Measurements from ENCODE around the gene PDLIM5.
"Not testable (repeated sequence)": the region's sequence is repeated elsewhere in the genome, so short reads cannot be mapped to it uniquely, and the experiment has no call there.

The PDLIM5 gene

DNA sequence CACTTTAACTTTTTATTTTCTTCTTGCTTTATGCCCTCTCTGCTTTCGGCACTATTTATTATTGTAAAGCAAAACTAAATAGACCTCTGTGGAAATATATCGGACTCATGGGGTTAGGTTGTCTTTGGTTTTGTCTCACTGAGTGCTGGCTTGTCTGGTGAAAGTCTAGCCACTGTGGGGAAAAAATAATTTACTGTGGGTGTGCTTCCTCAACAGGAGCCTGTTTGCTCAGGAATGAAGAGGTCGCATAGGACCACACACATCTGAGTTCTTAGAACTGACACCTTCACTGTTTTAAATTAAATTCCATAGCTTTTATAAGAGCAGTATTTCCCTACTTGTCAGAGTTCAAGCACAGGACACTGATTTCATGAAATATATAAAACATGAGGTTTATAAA lies 203.0 kb downstream of the PDLIM5 start:
- no peak for DNase-seq

DNA sequence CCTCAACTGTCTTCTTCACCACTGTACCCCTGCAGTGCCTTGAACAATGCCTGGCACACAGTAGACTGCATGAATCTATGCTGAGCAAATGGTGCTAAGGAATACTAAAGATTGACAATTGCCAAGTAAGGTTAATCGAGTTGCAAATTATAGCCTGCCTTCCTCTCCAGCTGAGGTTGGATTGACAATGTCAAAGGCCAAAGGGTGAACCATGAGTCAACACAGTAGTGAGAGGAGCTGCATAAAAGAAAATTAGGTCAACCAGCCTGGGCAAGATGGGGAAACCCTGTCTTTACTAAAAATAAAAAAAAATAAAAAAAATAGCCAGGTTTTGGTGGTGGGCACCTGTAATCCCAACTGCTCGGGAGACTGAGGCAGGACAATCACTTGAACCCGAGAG lies 208.9 kb downstream of the PDLIM5 start:
- DNase-seq: no peak

DNA sequence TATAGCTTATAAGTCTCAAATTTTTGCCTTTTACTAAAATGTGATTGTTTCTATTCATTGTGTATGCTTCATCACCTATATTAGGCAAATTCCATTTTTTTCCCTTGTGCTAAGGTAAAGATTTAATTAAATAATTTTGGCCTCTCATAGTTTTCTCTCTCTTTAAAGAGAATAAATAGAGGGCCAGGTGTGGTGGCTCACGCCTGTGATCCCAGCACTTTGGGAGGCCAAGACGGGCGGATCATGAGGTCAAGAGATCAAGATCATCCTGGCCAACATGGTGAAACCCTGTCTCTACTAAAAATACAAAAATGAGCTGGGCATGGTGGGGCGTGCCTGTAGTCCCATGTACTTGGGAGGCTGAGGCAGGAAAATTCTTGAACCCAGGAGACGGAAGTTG lies 213.3 kb downstream of the PDLIM5 start:
- not testable (repeated sequence) for DNase-seq

DNA sequence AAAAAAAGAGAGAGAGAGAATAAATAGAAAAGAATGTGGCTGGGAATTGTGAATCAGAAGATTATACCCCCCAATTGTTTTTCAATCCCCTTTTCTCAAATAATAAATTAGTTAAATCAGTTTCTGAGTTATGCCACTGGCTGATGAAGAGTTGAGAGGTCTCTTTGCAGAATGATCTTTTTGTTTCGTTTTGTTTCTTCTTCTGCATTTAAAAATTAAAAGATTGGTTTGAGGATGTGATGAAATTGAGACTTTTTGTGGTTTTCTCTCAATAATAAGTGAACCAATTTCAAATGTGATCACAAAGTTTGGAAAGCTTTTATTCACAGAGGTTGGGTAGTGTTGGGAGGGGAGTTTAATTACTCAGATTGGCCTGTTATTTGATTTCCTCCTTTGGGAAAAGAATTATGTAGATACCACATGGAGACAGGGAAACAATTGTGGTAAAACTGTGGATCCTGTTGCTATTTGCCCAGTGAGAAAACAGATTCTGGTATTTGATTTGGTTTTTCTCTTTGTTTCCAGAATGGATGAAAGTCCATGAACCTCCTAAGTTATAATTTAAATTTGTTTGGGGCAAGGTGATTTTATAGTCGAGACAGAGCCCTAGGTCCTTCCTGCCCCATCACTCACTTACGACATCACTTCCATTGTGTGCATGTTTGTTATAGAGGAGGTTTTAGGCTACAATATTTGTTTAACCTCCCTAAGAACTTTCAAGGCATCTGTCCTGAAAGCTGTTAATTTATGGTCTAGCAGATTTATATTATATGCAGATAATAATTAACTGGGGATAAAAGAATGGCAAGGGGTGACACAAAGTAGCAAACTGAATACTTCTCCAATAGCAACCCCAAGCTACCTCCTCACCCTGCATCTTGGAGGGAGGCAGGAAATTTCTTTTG lies 214.0 kb downstream of the PDLIM5 start:
- no peak for DNase-seq

DNA sequence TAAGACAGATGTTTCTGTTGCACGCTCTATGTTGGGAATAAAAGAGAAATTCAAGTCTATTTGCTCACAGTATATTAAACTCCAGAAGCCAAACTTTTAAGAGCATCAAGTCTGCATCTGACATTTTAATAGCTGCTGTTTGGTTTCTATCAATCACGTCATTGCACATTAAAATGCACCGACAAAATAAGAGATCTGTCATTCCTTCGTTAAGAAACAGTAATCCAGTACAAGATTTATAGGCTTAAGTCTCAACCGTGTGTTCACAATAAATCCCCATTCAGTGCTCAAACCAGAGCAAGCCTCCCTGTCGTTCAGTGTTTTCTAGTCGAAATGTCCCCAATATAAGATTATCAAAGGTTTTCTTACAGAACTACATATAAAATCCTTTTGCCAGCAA lies 217.0 kb downstream of the PDLIM5 start:
- DNase-seq: no peak

DNA sequence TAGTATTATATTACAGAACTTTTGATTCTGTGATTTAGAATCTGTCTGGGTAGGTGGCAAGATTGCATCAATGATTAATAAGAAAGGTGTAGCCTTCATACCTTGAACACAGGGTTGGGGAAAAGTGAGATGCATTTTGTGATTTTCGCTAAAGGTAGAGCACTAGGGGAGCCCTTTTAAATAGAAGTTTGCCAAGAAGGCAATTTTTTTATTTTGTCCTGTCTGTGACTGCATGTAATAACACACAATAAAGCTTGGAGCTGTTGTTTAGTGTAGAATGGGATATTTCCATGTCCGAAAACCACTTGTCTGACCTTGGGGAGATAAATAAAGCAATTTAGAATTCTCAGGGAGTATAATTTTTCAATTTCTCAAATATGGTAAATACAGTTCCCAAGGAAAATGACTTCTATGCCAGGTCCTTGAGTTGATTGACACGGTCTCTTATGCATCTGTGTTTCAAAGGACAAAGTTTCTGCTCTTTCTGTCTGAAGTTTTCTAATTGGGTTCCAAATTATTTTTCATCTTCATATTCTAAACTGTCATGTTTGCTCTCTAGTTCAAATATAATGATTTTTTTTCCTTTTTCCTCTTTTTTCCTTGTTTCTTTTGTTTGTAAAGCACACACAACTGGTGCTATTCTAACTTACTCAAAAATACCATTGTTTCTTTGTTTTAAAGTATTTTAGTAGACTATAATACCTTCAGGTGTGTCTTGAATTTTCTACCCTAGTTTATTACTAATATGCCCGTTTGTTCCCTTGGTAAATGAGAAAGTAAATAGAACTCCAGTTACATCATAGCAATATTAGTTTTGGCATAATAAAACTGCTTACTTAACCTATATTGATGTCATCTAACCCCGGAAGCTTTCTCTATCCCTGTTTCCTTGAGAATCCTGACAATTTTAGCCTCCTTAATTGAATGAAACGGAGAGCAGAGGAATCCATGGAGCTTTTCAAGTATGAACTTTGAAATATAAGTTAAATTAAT lies 218.2 kb downstream of the PDLIM5 start:
- DNase-seq: no peak

DNA sequence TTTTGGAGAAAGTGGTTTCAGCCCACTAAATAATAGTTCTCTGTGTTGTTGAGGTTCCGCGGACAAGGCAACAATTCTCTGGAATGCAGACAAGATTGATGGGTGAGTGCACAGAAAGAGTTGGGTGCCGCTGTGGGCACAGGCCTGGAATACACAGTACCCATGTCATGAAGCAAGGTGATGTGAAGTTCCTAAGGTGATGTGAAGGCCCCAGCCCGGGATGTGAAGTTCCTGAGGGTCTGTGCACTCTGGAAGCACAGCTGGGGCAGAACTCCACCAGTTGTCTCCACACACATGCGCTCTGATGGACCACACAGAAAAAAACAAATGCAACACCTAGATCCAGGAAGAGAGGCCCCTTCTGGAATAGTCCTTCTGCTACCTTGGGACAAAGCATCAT lies 219.4 kb downstream of the PDLIM5 start:
- DNase-seq: no peak

DNA sequence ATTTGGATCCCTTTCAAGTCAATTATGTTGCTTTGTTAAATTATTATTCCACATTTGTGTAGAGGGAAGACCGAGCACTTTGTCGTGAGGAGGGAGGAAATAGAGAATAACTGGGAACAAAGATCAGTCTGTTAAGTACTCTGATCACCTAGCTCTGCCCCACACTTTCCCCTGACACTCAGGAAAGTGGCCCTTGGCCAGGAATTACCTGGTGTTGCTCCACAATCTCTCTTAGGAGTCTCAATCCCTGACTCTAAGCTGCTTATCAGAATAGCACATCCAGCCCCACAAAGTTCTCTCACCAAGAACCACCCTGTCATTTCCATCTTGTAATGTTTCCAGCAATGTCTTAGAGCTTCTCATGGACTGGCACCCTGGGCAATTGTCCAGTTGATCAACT lies 222.2 kb downstream of the PDLIM5 start:
- DNase-seq: no peak

DNA sequence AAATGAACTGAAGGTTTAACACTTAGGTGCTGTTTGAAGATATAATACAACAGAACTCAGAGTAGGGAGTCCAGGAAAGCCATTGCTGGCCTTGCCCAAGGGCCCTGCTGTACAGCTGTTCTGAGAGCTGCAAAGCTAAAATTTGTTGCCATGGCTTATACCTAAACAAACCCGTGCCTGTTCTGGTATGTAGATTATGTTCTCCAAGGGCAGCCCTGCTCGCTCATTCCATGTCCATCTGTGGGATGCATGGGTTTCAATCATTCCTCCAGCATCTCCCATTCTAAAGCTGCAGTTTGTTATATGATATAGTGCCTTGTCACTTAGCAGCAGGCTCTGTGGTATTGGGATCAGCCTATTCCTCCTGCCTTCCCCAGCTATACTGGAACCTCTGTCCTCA lies 225.2 kb downstream of the PDLIM5 start:
- DNase-seq: no peak

DNA sequence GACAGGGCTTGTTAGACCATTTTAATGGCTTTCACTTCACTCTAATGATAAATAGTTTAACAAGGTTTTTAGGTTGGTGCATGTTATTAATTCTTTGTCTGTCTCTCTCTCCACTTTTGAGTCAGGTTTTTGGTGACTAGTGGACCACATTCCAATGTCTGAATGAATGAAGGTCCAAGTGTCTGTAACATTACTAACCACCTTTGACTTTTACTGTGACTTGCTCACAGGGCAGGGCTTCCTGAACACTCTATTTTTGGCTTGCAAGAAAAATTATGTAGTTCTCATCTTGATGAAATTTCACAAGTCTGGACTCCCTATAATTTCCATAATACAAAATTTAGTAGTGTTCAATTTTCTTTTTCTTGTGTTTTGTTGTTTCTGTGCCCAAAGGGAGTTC lies 227.2 kb downstream of the PDLIM5 start:
- no peak for DNase-seq

DNA sequence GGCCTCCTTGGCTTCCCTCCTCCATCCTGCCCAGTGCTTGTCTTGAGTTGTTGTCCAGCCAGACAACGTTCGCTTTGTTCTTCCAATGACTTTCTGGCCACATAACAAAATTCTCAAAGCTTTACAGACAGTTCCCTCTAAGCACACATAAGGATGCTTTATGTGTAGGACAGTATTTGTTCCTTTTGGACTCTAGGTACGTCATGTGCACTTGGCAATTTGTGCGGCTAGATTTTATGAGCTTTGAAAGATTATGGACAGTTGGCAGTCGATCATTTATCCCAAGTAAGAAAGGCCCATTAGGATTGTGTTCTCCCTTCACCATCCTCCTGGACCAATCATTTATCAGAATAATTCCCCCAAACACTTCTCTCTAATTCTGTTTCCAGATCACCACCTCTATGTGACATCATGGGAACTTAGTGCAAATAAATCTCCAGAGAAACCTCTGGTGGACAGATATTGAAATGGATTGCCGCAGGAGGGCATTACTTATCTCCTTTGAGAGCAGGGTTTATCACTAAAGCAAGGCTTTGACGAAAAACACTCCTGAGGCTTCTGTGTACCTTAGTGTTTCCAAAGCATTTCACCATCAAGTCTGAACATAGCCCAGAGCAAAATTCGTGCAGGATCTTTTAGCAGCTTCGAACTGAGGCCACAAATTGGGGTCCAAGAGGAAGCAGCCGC lies 228.6 kb downstream of the PDLIM5 start:
- DNase-seq: no peak

DNA sequence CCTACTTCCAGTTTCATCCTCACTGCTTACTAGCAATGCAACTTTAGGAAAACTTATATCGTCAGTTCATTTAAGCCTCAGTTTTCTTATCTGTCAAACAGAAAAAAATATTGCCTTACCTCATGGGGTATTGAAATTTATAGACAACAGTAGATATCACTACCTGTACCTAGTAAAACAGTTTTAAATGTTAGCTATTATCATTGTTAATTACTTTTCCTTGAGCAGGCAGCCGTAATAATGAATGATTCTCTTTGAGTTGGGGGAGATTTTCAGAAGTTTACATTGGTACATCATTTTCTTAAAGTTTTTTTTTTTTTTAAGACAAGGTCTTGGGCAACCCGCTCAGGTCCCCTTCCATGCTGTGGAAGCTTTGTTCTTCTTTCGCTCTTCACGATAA lies 234.3 kb downstream of the PDLIM5 start:
- no peak for DNase-seq

DNA sequence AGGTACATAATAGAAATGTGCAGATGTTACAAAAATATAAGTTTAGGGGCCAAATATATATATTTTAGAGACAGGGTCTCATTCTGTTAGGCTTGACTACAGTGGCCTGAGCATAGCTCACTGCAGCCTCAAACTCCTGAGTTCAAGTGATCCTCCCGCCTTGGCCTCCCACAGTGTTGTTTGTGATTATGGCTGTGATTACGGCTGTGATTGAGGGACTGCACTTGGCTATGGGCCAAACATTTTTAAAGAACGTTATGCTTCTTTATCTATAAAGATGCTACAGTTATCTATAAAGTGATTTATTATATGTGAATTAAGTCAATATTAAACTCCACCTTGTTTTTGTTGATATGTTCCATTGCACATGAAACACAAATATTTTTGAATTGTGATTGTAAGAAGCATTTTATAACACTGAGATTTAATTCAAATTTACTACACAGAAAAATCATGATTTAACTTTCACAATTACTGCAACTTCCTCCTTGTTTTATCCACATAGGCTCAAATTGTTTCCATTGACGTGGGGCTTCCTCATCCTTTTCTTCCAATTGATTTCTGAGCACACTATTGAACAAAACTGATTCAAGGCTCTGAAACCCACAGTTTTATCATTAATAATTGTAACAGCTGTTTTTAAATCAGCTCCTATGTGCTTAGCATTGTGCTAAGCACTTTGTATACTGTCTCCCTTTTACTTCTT lies 237.6 kb downstream of the PDLIM5 start:
- DNase-seq: no peak

DNA sequence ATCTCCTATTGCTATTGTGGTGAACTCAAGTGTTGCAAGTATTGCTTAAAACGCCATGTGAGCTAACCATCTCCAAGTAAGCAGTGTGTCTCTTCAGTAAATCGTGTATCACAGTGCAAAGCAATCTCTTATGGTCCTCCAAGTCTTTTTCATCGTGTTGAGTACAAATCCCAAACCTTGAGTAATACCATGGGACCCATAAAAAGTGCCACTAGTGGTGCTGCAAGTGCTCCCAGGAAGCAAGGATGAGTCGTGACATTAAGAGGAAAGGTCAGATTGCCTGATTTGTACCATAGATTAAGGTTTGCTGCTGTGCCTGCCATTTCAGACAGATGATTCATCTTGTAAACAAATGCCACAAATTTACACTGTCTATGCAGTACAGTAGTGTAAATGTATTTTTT lies 239.1 kb downstream of the PDLIM5 start:
- peak in 1 of 2 donors; percentile 6 for DNase-seq

DNA sequence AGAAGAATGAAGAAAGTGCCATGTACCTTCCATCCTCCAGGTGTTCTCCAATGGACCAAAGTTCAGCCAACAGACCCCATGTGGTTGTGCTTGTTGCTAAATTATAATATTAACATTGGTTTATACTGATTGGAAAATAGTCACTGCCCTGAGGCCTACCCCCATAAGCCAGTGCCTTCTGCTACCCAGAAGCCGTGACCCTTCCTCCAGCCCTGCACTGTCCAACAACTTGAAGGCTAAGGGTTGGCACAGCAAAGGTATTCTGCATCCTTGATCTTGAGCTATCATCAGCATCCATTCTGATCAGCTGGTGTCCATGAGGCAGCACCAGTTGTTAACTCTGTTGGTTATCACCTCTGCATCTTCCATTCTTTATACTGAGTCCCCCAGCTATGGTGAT lies 239.8 kb downstream of the PDLIM5 start:
- no peak for DNase-seq

DNA sequence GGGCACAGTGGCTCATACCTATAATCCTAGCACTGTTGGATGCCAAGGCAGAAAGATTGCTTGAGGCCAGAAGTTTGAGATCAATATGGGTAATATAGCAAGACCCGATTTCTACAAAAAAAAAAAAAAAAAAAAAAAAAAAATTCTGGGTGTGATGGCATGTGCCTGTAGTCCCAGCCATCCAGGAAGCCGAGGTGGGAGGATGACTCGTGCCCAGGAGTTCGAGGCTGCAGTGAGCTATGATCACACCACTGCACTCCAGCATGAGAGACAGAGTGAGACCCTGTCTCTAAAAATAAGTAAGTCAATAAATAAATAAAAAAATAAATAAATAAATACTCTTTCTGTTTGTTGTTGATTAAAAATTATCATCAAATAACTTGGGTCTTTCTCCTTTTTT lies 243.6 kb downstream of the PDLIM5 start:
- peak; percentile 17 to 26 for DNase-seq

DNA sequence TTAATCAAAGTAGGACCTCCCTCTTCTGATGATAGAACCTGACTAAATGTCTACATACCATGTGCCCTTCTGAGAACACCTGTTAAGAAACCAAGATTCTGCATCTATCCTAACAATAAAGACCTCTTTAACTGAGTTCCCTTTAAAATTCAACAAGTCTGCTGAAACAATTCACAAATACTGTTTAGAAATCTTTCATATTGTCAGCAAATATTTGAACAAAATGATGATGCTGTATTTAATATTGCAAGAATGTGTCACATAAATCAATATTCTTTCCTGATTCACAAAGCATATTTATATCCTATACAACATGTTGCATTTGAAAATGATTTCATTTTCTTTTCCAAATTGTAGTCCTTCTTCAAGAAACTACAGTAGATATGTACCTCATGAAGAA lies 246.4 kb downstream of the PDLIM5 start:
- DNase-seq: no peak

DNA sequence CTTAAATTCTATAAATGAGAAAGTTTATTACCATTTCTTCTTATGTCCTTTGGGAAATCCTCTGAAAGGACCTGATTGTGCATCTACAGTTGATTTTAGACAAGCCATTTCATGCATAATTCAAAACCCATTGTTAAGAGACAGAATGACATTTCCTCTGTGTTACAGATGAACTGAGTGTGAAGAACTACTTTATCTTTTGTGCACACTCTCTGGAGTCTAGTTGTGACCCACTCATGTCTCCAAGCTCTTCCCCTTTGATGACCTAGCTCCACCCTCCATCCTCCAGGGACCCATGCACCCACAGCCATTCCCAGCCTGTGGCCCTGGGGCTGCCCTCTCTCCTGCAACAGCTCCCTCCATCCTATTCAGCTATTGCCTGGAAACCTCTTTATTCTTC lies 248.6 kb downstream of the PDLIM5 start:
- no peak for DNase-seq

DNA sequence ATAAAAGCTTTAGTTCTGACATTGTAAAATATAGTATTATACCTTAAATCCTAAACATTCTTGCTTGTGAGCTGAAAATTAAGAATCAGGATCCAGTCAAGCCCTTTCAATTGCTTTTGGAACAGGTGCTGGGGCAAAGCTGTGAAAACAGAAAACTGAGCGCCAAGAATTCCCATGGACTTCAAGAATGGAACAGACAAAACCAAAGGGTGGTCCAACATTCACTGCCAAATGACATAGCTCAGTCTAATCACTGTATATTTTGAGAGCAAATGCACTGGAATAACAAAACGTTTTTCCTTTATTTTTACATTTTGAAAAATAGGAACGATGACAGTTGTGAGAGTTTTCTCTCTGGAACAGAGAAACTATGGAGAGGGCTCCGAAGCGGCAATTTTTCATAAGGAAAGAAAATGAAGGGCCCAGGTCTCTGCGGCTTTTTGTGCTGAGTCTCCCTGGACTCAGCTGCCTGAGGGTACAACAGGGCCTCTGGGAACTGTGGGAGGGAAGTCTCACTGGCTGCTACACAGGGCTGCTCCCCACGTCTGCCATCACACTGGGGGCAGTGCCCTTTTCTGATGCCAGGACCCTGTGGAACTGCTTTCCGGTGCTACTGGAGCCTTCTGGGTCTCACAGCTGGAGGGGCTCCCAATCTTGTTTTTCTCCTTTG lies 250.0 kb downstream of the PDLIM5 start:
- DNase-seq: no peak

DNA sequence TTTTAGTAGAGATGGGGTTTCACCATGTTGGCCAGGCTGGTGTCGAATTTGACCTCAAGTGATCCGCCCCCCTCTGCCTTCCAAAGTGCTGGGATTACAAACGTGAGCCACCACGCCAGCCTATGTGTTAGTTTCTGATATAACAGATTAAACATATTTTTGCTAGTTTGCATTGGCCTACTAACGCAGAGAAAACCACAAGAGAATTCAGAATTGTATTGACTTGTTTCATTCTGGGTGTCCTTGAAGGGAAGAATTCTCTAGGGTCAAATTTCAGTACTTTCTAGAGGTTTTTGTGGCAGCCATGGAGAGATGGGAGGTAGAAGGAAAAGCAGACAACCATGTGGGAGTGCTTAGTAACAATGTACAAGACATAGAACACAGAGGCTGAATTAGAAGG lies 259.9 kb downstream of the PDLIM5 start:
- no peak for DNase-seq

DNA sequence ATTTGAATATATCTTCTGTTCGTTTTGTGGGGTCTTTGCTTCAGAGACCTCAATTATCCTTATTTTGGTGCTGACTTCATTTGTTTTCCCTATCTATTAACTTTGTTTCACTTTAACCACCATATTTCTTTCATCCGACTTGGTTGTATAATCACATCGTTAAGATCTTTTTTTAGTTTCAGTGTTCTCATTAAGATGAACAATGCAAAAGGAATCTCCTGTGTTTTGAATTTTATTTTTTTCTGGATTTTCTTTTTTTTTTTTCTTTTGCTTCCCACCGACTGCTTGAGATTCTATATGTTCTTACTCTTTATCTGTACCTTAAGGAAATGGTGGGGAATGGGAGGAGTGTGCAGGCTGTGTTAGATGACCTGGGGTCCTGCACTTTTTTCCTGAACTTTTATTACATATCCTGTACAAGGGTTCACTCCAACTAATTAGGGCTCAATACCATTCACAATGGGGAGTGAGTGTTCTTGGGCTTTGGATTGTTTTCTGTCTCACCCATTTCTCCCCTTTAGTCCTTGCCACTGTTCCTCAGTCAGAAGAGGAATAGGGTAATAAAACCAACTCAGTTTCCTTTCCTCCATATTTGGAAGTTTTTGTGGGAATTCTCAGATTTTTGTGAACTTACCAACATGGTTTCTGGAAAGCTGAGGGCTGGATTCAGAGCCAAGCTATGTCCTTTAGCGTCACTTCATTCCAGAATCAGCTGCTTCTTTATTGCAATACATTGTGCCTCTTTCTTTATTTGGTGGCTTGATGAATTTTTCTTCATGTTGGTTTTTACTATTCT lies 262.8 kb downstream of the PDLIM5 start:
- no peak for DNase-seq
